ENCODE measurements around the gene POPDC2.

Gene POPDC2

GRCh38 chr3:119669906-119670570, 9.6 kb upstream of the POPDC2 start:
- DNase-seq, result peak in 1 of 3 donors; percentile 29

- DNase-seq, result no peak
Observed at GRCh38 chr3:119665954-119666559, 5.7 kb upstream of the POPDC2 start.

- peak; percentile 81 to 94 (median 86) for DNase-seq
Observed at GRCh38 chr3:119664850-119665379, 4.5 kb upstream of the POPDC2 start.

GRCh38 chr3:119664370-119664769, 4.0 kb upstream of the POPDC2 start:
- no peak for DNase-seq

GRCh38 chr3:119663885-119664284, 3.5 kb upstream of the POPDC2 start:
- DNase-seq, result no peak

GRCh38 chr3:119662604-119663373, 2.4 kb upstream of the POPDC2 start:
- peak in 2 of 3 donors; percentile 12 to 57 for DNase-seq

GRCh38 chr3:119659606-119660291, 640 bp downstream of the POPDC2 start:
- DNase-seq, result peak; percentile 69 to 88 (median 76)

GRCh38 chr3:119658994-119659393, 1.4 kb downstream of the POPDC2 start:
- DNase-seq, result no peak

- DNase-seq, result peak; percentile 63 to 80 (median 69)
Observed at GRCh38 chr3:119657887-119658702, 2.3 kb downstream of the POPDC2 start.

GRCh38 chr3:119653876-119654275, 6.5 kb downstream of the POPDC2 start:
- peak in 1 of 3 donors; percentile 20 for DNase-seq

- DNase-seq, result no peak
Observed at GRCh38 chr3:119652306-119653033, 7.9 kb downstream of the POPDC2 start.

- DNase-seq, result no peak
Observed at GRCh38 chr3:119649761-119650160, 10.6 kb downstream of the POPDC2 start.

GRCh38 chr3:119647843-119648575, 12.4 kb downstream of the POPDC2 start:
- no peak for DNase-seq

GRCh38 chr3:119647171-119647570, 13.2 kb downstream of the POPDC2 start:
- peak; percentile 45 to 76 (median 62) for DNase-seq

- DNase-seq, result no peak
Observed at GRCh38 chr3:119645813-119646212, 14.6 kb downstream of the POPDC2 start.

GRCh38 chr3:119644481-119644880, 15.9 kb downstream of the POPDC2 start:
- no peak for DNase-seq

- peak; percentile 62 to 87 (median 82) for DNase-seq
Observed at GRCh38 chr3:119643528-119643927, 16.9 kb downstream of the POPDC2 start.

- DNase-seq, result peak in 1 of 3 donors; percentile 16
Observed at GRCh38 chr3:119642746-119643473, 17.5 kb downstream of the POPDC2 start.

GRCh38 chr3:119641416-119641815, 19.0 kb downstream of the POPDC2 start:
- DNase-seq, result no peak

All from suppressor macrophage treated with lipopolysaccharide for 1 hour (primary cell).